A549 (cell line): ENCODE data around the gene RNGTT. TPM values are rescaled to one million over a fixed set of nuclear protein-coding genes. Genes with fewer than 3 reads are reported as not detected.

Experiments
- ATAC-seq, 2 experiments: fragments of 200-7000 bp in 1 of 2; fragments of >200 bp in 1 of 2; cut with Nextera tagmentation in 1 of 2; cut with Tn5 transposase in 1 of 2; 3 replicates each; pipeline versions ENCODE4 v1.8.0 to v1.9.1; 2018 to 2020; ENCODE audit warnings: mild to moderate bottlenecking in 1 of 2, moderate library complexity in 1 of 2
- CTCF ChIA-PET: fragments of 300-600 bp; sonication (Branson Sonifier 250); formaldehyde crosslinking; extraction: SDS; loops from one replicate; lab custom pipeline; 2021; ENCODE audit warnings: antibody characterized with exemption, inconsistent platforms; lab: Yijun Ruan, JAX
- POLR2A ChIA-PET: fragments of 350-600 bp; formaldehyde crosslinking; extraction: SDS; loops from one replicate; lab custom pipeline; 2021; ENCODE audit warnings: antibody characterized with exemption, inconsistent platforms; lab: Yijun Ruan, JAX
- DNase-seq, 2 experiments: peaks; one replicate each; pipeline versions ENCODE4 v3.0.0 to v3.0.0-alpha.2; 2011 to 2016; ENCODE audit warnings: low read depth in 1 of 2, low spot score in 1 of 2
- FAIRE-seq: peaks from 2 replicates; lab custom pipeline; 2011; peaks lifted over from hg19 to GRCh38; lab: Jason Lieb, UNC
- H3K27ac ChIP-seq, 2 experiments: fragments of >200 bp; sonication (Bioruptor Twin); formaldehyde crosslinking; 3 replicates each; pipeline ENCODE4 v1.5.1; 2016 to 2017
- H3K4me1 ChIP-seq: fragments of >200 bp; sonication (Bioruptor Twin); formaldehyde crosslinking; 3 replicates; pipeline ENCODE4 v1.6.1; 2016
- H3K4me2 ChIP-seq: fragments of >200 bp; sonication (Bioruptor Twin); formaldehyde crosslinking; 3 replicates; pipeline ENCODE4 v1.6.1; 2016
- H3K4me3 ChIP-seq: fragments of >200 bp; sonication (Bioruptor Twin); formaldehyde crosslinking; 3 replicates; pipeline ENCODE4 v1.5.1; 2016
- H3K9me3 ChIP-seq: fragments of >200 bp; sonication (Bioruptor Twin); formaldehyde crosslinking; 3 replicates; pipeline ENCODE4 v1.6.1; 2016
- BCL3 ChIP-seq: fragments of >200 bp; sonication (Bioruptor Twin); formaldehyde crosslinking; IDR thresholded peaks from 3 replicates; pipeline ENCODE4 v1.6.1; 2016
- CBX8 ChIP-seq: fragments of 200-600 bp; sonication (generic); IDR thresholded peaks from 2 replicates; pipeline ENCODE4 v1.6.1; 2016
- CHD4 ChIP-seq: fragments of 200-600 bp; sonication (generic); IDR thresholded peaks from 2 replicates; pipeline ENCODE4 v1.6.1; 2016; ENCODE audit warnings: antibody characterized with exemption, mild to moderate bottlenecking, borderline replicate concordance
- CTCF ChIP-seq: fragments of >200 bp; sonication (Bioruptor Twin); formaldehyde crosslinking; IDR thresholded peaks from 3 replicates; pipeline ENCODE4 v1.5.1; 2016
- EHF ChIP-seq: fragments of 250-450 bp; sonication (Bioruptor Pico); IDR thresholded peaks from 2 replicates; pipeline ENCODE4 v1.5.0; 2020; ENCODE audit warnings: mild to moderate bottlenecking
- FOSB ChIP-seq: fragments of 250-450 bp; sonication (Bioruptor Pico); IDR thresholded peaks from 2 replicates; pipeline ENCODE4 v1.5.0; 2020; ENCODE audit warnings: mild to moderate bottlenecking, moderate library complexity
- FOXS1 ChIP-seq: fragments of 250-450 bp; sonication (Bioruptor Pico); IDR thresholded peaks from 2 replicates; pipeline ENCODE4 v1.5.0; 2020; ENCODE audit warnings: mild to moderate bottlenecking, moderate library complexity
- HDAC2 ChIP-seq: fragments of 200-600 bp; sonication (generic); IDR thresholded peaks from 2 replicates; pipeline ENCODE4 v1.6.1; 2016
- HES2 ChIP-seq: fragments of >200 bp; sonication (Bioruptor Twin); formaldehyde crosslinking; IDR thresholded peaks from 2 replicates; pipeline ENCODE4 v1.6.1; 2016
- HMGXB4 ChIP-seq: fragments of 250-450 bp; sonication (Bioruptor Pico); IDR thresholded peaks from 2 replicates; pipeline ENCODE4 v1.5.0; 2021; ENCODE audit warnings: mild to moderate bottlenecking, moderate library complexity, borderline replicate concordance
- HOXA7 ChIP-seq: fragments of 250-450 bp; sonication (Bioruptor Pico); IDR thresholded peaks from 2 replicates; pipeline ENCODE4 v1.5.0; 2020; ENCODE audit warnings: mild to moderate bottlenecking, moderate library complexity
- HOXB13 ChIP-seq: fragments of 250-450 bp; sonication (Bioruptor Pico); IDR thresholded peaks from 2 replicates; pipeline ENCODE4 v1.5.0; 2020; ENCODE audit warnings: low read depth, mild to moderate bottlenecking, moderate library complexity
- HOXB5 ChIP-seq: fragments of 250-450 bp; sonication (Bioruptor Pico); IDR thresholded peaks from 2 replicates; pipeline ENCODE4 v1.5.0; 2020; ENCODE audit warnings: mild to moderate bottlenecking, moderate library complexity
- JUN ChIP-seq, 2 experiments: fragments of >200 bp; sonication (Bioruptor Twin); formaldehyde crosslinking; IDR thresholded peaks; 2 replicates in 1 of 2; 3 replicates in 1 of 2; pipeline ENCODE4 v1.6.1; 2016 to 2017
- KDM1A ChIP-seq: fragments of 200-600 bp; sonication (generic); IDR thresholded peaks from 2 replicates; pipeline ENCODE4 v1.6.1; 2016; ENCODE audit warnings: low read depth, mild to moderate bottlenecking
- MAFK ChIP-seq: fragments of 450-650 bp; IDR thresholded peaks from 2 replicates; pipeline ENCODE4 v1.6.1; 2014; ENCODE audit not compliant: partially characterized antibody
- MAZ ChIP-seq: fragments of 150-350 bp; IDR thresholded peaks from 2 replicates; pipeline ENCODE4 v1.6.1; 2014; ENCODE audit warnings: antibody characterized with exemption, low read depth, low read length, borderline replicate concordance
- NPAS2 ChIP-seq: fragments of 250-450 bp; sonication (Bioruptor Pico); IDR thresholded peaks from 2 replicates; pipeline ENCODE4 v1.8.0; 2022; ENCODE audit warnings: mild to moderate bottlenecking, moderate library complexity, borderline replicate concordance
- NR3C1 ChIP-seq: fragments of >200 bp; sonication (Bioruptor Twin); formaldehyde crosslinking; IDR thresholded peaks from 3 replicates; pipeline ENCODE4 v1.6.1; 2017
- PBX3 ChIP-seq: IDR thresholded peaks from 2 replicates; pipeline ENCODE4 v1.6.1; 2012
- PHF8 ChIP-seq: fragments of 200-600 bp; sonication (generic); IDR thresholded peaks from 2 replicates; pipeline ENCODE4 v1.6.1; 2016; ENCODE audit warnings: low read depth, mild to moderate bottlenecking, antibody characterized with exemption, moderate library complexity, borderline replicate concordance
- RCOR1 ChIP-seq: fragments of 150-350 bp; IDR thresholded peaks from 2 replicates; pipeline ENCODE4 v1.6.1; 2014; ENCODE audit warnings: antibody characterized with exemption, low read length, low read depth
- SREBF2 ChIP-seq: fragments of 450-650 bp; IDR thresholded peaks from 2 replicates; pipeline ENCODE4 v1.6.1; 2014; ENCODE audit warnings: mild to moderate bottlenecking, moderate library complexity
- TP53 ChIP-seq: fragments of 250-450 bp; sonication (Bioruptor Pico); IDR thresholded peaks from 2 replicates; pipeline ENCODE4 v1.5.0; 2021; ENCODE audit warnings: mild to moderate bottlenecking, moderate library complexity
- ZFP36 ChIP-seq: fragments of 450-650 bp; IDR thresholded peaks from 2 replicates; pipeline ENCODE4 v1.6.1; 2014; ENCODE audit warnings: borderline replicate concordance; ENCODE audit not compliant: partially characterized antibody
- ZNF302 ChIP-seq: fragments of 250-450 bp; sonication (Bioruptor Pico); IDR thresholded peaks from 2 replicates; pipeline ENCODE4 v1.9.0; 2021; ENCODE audit warnings: inconsistent platforms, mild to moderate bottlenecking, moderate library complexity
- ZSCAN20 ChIP-seq: fragments of 250-450 bp; sonication (Bioruptor Pico); IDR thresholded peaks from 2 replicates; pipeline ENCODE4 v1.8.0; 2022; ENCODE audit warnings: mild to moderate bottlenecking, moderate library complexity
- WGBS: methylation state at CpG from one replicate; pipeline ENCODE4 v1.1.6; 2017; ENCODE audit errors: missing lambda C conversion rate; 5-methylcytosine and 5-hydroxymethylcytosine counted together
- polyA plus RNA-seq, 4 experiments: library from polyadenylated mRNA; depleted of rRNA in 3 of 4; stranded (reverse); fragments of >200 nt; fragmentation: RNase III in 1 of 4; extraction: RNeasy Plus Mini Kit Qiagen cat#74134 plus additional on column Dnase treatment in 1 of 4; gene quantifications; 2 replicates in 3 of 4; 3 replicates in 1 of 4; pipeline ENCODE4 v1.2.3, GENCODE V29; 2011 to 2017

The RNGTT gene
- polyA plus RNA-seq, 2 of the 4 experiments (the other 2 are of a cell fraction): 11.6 to 15.0 TPM

- TF ChIP-seq HDAC2: no peak
- no peak for TF ChIP-seq NPAS2 (CRISPR knock-in tag)
- no peak for TF ChIP-seq HMGXB4 (CRISPR knock-in tag)
- no peak for TF ChIP-seq ZNF302 (CRISPR knock-in tag)
- TF ChIP-seq SREBF2: no peak
- no peak for TF ChIP-seq JUN (IDR thresholded peaks at IDR 0.05)
- no peak for TF ChIP-seq HOXB13 (CRISPR knock-in tag)
- no peak for TF ChIP-seq NR3C1
- TF ChIP-seq KDM1A: no peak
- no peak for TF ChIP-seq RCOR1
- TF ChIP-seq, all 56 proteins: peak for 0
- Histone ChIP-seq H3K4me1 (no peaks in the 10 kb centered on the region), H3K9me3 (no peaks in the 10 kb centered on the region), H3K4me3 (no peak overlapping the region), H3K4me2 (no peak overlapping the region), H3K27ac (no peak overlapping the region)
- DNase-seq (no peak), ATAC-seq (no peak), FAIRE-seq (no peak)
- 57% methylated on average over 2 of the region's 2 CpGs for WGBS
- ChIA-PET CTCF (no interaction called here), POLR2A (no interaction called here)
These were observed 386.0 kb downstream of the RNGTT start for GRCh38 chr6:88577461-88577860.

GRCh38 chr6:88575536-88575935, 387.9 kb downstream of the RNGTT start:
- FAIRE-seq: no peak
- Histone ChIP-seq H3K4me1 (no peaks in the 10 kb centered on the region), H3K4me3 (no peak overlapping the region), H3K9me3 (no peaks in the 10 kb centered on the region)
- ChIA-PET POLR2A (no interaction called here), CTCF (no interaction called here)
- no peak for TF ChIP-seq MAZ
- no peak for TF ChIP-seq HDAC2
- no peak for TF ChIP-seq MAFK
- TF ChIP-seq CBX8: no peak
- TF ChIP-seq CHD4: no peak
- TF ChIP-seq RCOR1: no peak
- TF ChIP-seq CTCF: no peak
- TF ChIP-seq FOSB (CRISPR knock-in tag): no peak
- TF ChIP-seq PHF8: no peak
- TF ChIP-seq, all 56 proteins: peak for 0
- 24% methylated on average over 6 of the region's 6 CpGs for WGBS
- Histone ChIP-seq H3K4me2 (no peak overlapping the region), H3K27ac (no peak overlapping the region)
- DNase-seq (no peak), ATAC-seq (no peak)

GRCh38 chr6:88574651-88575050, 388.8 kb downstream of the RNGTT start:
- H3K4me3 ChIP-seq: no peak overlapping the region
- POLR2A ChIA-PET: no interaction called here
- WGBS: 75% methylated on average over 5 of the region's 5 CpGs
- DNase-seq (no peak), FAIRE-seq (no peak), ATAC-seq (no peak)
- CTCF ChIA-PET: no interaction called here
- H3K27ac ChIP-seq: no peak overlapping the region
- H3K4me1 ChIP-seq: no peaks in the 10 kb centered on the region
- H3K4me2 ChIP-seq: no peak overlapping the region
- no peaks in the 10 kb centered on the region for H3K9me3 ChIP-seq
- TF ChIP-seq HOXA7 (CRISPR knock-in tag): no peak
- no peak for TF ChIP-seq ZNF302 (CRISPR knock-in tag)
- no peak for TF ChIP-seq HES2
- TF ChIP-seq BCL3: no peak
- no peak for TF ChIP-seq HOXB5 (CRISPR knock-in tag)
- no peak for TF ChIP-seq HDAC2
- no peak for TF ChIP-seq ZFP36
- no peak for TF ChIP-seq SREBF2
- TF ChIP-seq EHF (CRISPR knock-in tag): no peak
- TF ChIP-seq FOXS1 (CRISPR knock-in tag): no peak
- TF ChIP-seq ZSCAN20 (CRISPR knock-in tag): no peak
- TF ChIP-seq PBX3: no peak
- TF ChIP-seq TP53: no peak
- no peak for TF ChIP-seq HMGXB4 (CRISPR knock-in tag)
